ENCODE results near the gene RMC1. TPM values are rescaled to one million over a fixed set of nuclear protein-coding genes. Genes with fewer than 3 reads are reported as not detected.

Gene RMC1
- total RNA-seq, 1 experiment from 2014 or later = 12.9 TPM

DNA sequence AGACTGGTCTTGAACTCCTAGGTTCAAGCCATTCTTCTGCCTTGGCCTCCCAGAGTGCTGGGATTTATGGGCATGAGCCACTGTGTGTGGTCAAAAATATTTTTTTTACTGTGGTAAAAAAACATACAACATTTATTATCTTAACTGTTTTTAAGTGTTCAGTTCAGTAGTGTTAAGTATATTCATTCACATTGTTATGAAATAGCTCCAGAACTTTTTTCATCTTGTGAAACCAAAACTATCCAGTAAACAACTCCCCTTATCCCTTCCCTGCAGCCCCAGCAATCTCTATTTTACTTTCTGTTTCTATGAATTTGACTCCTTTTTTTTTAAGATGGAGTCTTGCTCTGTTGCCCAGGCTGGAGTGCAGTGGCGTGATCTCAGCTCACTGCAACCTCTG is 9.3 kb downstream of the RMC1 start:
- H3K27me3 Mint-ChIP-seq (ENCODE audit: insufficient read depth, unreplicated experiment) = no peaks in the 10 kb centered on the region
- no TSS peak for BruUV-seq (replicated peaks)

DNA sequence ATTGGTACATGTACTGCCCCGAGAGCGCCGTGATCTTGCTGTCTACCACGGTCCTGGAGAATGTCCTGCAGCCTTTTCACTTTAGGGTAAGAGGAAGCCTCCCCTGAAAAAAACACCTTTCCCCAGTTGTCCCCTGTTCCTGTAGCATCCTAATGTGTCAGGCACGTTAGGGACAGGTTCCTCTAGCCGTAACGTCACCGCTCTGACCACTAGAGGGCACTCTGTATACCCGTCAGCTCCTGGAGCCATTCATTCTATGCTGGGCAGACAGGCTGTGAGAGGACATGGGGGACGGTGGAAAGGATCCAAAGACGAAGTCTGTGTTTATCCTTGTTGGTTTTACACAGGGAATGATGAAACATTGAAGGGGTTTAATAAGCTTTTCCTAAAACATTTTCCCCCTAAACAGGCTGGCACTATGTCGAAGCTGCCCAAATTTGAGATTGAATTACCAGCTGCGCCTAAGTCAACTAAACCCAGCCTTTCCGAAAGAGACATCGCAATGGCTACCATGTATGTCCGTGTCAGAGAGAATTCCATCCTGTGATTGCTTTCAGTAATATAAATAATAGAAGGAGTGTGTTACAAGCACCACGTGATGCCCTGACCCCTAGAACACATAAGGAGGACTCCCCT is 12.7 kb downstream of the RMC1 start:
- Mint-ChIP-seq H3K27ac (ENCODE audit: unreplicated experiment) (no peak overlapping the region), H3K4me3 (ENCODE audit: unreplicated experiment) (no peak overlapping the region), H3K9me3 (ENCODE audit: unreplicated experiment) (no peaks in the 10 kb centered on the region), H3K4me1 (ENCODE audit: low read depth, unreplicated experiment) (no peaks in the 10 kb centered on the region), H3K36me3 (ENCODE audit: insufficient read depth, unreplicated experiment) (peaks cover 22% of the 10 kb centered on the region), H3K27me3 (ENCODE audit: insufficient read depth, unreplicated experiment) (no peaks in the 10 kb centered on the region)
- H3K36me3 ChIP-seq (ENCODE audit: control insufficient read depth, insufficient read depth, low read length) = no peaks in the 10 kb centered on the region
- BruUV-seq (replicated peaks) = no TSS peak
- CTCF ChIA-PET = interaction anchor here (0.7 to 1.5 kb wide), 4 partner anchors 17 to 188 kb away, joined by 3 to 4 read pairs (median 4); no protein-coding TSS in a partner anchor
- H3K9me3 ChIP-seq = no peaks in the 10 kb centered on the region
- peaks cover 4% of the 10 kb centered on the region; the same call in 1 of the 2 replicates for H3K4me1 ChIP-seq
- no peak overlapping the region for H3K4me3 ChIP-seq (ENCODE audit: low read depth, low read length)
- TF ChIP-seq, protein P1, sequence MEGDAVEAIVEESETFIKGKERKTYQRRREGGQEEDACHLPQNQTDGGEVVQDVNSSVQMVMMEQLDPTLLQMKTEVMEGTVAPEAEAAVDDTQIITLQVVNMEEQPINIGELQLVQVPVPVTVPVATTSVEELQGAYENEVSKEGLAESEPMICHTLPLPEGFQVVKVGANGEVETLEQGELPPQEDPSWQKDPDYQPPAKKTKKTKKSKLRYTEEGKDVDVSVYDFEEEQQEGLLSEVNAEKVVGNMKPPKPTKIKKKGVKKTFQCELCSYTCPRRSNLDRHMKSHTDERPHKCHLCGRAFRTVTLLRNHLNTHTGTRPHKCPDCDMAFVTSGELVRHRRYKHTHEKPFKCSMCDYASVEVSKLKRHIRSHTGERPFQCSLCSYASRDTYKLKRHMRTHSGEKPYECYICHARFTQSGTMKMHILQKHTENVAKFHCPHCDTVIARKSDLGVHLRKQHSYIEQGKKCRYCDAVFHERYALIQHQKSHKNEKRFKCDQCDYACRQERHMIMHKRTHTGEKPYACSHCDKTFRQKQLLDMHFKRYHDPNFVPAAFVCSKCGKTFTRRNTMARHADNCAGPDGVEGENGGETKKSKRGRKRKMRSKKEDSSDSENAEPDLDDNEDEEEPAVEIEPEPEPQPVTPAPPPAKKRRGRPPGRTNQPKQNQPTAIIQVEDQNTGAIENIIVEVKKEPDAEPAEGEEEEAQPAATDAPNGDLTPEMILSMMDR (IDR thresholded peaks at IDR 0.05; ENCODE audit: insufficient read depth in 1 of 2, low read depth in 1 of 2, low read length in 1 of 2, severe bottlenecking in 1 of 2, unreplicated experiment in 1 of 2) = peak; percentile 51 to 68
- intact Hi-C loops (cut with micrococcal nuclease; ENCODE audit: unreplicated experiment) = loop anchor here (1.0 kb wide), 1 partner anchor 70 kb away; the partner anchor contains the start of gene NPC1
- POLR2A ChIA-PET = no interaction called here
- no peaks in the 10 kb centered on the region for H3K27me3 ChIP-seq (replicated peaks; ENCODE audit: control insufficient read depth, insufficient read depth, low read length)
- DNase-seq = peak; percentile 70 to 72

More for the DNA sequence above, 9.3 kb downstream of the RMC1 start:
- CTCF ChIA-PET = no interaction called here
- H3K9me3 Mint-ChIP-seq (ENCODE audit: unreplicated experiment) = no peaks in the 10 kb centered on the region
- H3K36me3 Mint-ChIP-seq (ENCODE audit: insufficient read depth, unreplicated experiment) = peaks cover 13% of the 10 kb centered on the region
- intact Hi-C loops (cut with micrococcal nuclease; ENCODE audit: unreplicated experiment) = no loop called here
- H3K27me3 ChIP-seq (replicated peaks; ENCODE audit: control insufficient read depth, insufficient read depth, low read length) = no peaks in the 10 kb centered on the region
- H3K27ac Mint-ChIP-seq (ENCODE audit: unreplicated experiment) = no peak overlapping the region
- no peak overlapping the region for H3K4me3 ChIP-seq (ENCODE audit: low read depth, low read length)
- TF ChIP-seq, protein P1 (IDR thresholded peaks at IDR 0.05; ENCODE audit: insufficient read depth in 1 of 2, low read depth in 1 of 2, low read length in 1 of 2, severe bottlenecking in 1 of 2, unreplicated experiment in 1 of 2) = no peak
- no peak for DNase-seq
- H3K4me3 Mint-ChIP-seq (ENCODE audit: unreplicated experiment) = no peak overlapping the region
- H3K4me1 ChIP-seq = peaks cover 4% of the 10 kb centered on the region; the same call in 1 of the 2 replicates
- H3K9me3 ChIP-seq = no peaks in the 10 kb centered on the region
- H3K4me1 Mint-ChIP-seq (ENCODE audit: low read depth, unreplicated experiment) = no peaks in the 10 kb centered on the region
- POLR2A ChIA-PET = no interaction called here
- H3K36me3 ChIP-seq (ENCODE audit: control insufficient read depth, insufficient read depth, low read length) = no peaks in the 10 kb centered on the region

DNA sequence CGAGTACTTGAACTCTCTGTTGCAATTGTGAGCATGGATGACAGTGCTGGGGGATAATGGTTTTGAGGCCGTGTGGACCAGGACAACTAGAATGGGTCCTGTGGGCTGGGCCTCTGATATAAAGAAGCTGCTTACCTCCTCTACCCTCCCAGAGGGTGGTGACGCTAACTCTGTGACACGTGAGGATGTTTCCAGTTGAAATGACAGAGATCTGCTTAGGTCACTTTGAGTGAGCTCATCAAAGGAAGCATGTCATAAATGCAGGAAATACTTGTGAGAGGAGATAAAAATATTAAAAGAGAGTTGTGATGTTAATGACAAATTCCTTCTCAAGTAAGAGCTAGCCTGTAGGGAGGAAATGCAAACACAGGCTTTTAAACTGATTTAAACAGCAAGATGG is 16.4 kb downstream of the RMC1 start:
- Mint-ChIP-seq H3K4me3 (ENCODE audit: unreplicated experiment) (no peak overlapping the region), H3K27me3 (ENCODE audit: insufficient read depth, unreplicated experiment) (no peaks in the 10 kb centered on the region), H3K4me1 (ENCODE audit: low read depth, unreplicated experiment) (no peaks in the 10 kb centered on the region), H3K27ac (ENCODE audit: unreplicated experiment) (no peak overlapping the region), H3K9me3 (ENCODE audit: unreplicated experiment) (no peaks in the 10 kb centered on the region), H3K36me3 (ENCODE audit: insufficient read depth, unreplicated experiment) (peaks cover 31% of the 10 kb centered on the region)
- intact Hi-C loops (cut with micrococcal nuclease; ENCODE audit: unreplicated experiment) = no loop called here
- Histone ChIP-seq H3K27me3 (replicated peaks; ENCODE audit: control insufficient read depth, insufficient read depth, low read length) (no peaks in the 10 kb centered on the region), H3K36me3 (ENCODE audit: control insufficient read depth, insufficient read depth, low read length) (no peaks in the 10 kb centered on the region), H3K4me3 (ENCODE audit: low read depth, low read length) (no peak overlapping the region), H3K4me1 (peaks cover 4% of the 10 kb centered on the region; the same call in 1 of the 2 replicates), H3K9me3 (no peaks in the 10 kb centered on the region)
- TF ChIP-seq, protein P1 (IDR thresholded peaks at IDR 0.05; ENCODE audit: insufficient read depth in 1 of 2, low read depth in 1 of 2, low read length in 1 of 2, severe bottlenecking in 1 of 2, unreplicated experiment in 1 of 2) = no peak
- no TSS peak for BruUV-seq (replicated peaks)
- CTCF ChIA-PET = no interaction called here
- POLR2A ChIA-PET = no interaction called here
- no peak for DNase-seq

Measured in Caco-2 (cell line).